ENCODE results near the gene ZNF438. TPM values are rescaled to one million over a fixed set of nuclear protein-coding genes. Genes with fewer than 3 reads are reported as not detected.

Gene ZNF438
- total RNA-seq, 1 donor from 2014 or later: 6.9 TPM

DNA sequence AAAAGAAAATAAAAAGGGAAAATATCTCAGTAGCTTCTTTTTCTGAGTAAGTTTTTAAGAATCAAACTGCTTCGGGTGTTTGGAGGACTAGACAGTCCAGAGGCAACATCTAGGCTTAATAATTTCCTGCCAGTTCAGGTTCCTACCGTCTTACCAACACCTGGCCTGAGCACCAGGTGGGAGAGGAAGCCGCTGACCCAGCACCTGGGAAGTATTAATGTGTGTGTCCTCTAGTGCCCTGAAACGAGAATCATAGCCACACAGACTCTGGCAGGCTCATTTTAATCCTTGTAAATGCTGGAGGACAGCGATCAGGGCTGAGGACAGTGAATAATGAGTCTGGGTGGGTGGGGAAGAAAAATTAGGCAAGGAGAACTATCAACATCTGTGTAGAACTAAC is 137.4 kb downstream of the ZNF438 start:
- no peak for DNase-seq (ENCODE audit: extremely low read depth, low read depth, low spot score)

DNA sequence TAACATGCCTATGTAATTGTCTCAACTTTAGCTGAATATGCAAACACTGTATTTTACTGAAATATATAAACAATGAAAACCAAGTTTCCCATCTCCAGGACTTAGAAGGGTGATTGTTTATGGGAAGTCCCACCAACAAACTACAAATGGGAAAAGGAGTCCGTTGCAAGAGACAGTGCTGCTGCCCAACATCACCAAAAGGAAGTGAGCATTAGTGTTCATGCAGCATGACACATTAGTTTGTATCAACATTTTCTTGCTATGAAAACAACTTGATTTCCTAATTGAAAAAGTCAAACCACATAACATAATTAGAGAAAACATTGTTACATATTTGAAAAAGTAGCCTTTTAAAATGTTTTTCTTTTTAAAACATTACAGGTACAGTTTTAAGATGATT is 138.5 kb downstream of the ZNF438 start:
- DNase-seq (ENCODE audit: extremely low read depth, low read depth, low spot score): no peak

DNA sequence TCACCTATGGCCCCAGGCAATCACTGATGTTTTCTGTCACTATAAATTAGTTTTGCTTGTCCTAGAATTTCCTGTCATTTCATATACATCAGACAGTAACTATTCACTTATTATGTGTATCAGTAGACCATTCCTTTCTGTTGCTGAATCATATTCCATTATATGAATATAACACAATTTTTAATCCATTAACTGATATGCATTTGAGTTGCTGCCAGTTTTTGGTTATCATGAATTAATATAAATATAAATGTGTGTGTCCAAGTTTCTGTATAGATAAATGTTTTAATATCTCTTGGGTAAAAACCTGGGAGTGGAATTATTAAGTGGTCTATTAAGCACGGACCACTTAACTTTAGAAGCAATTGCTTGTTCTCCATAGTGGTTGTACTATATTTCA is 143.8 kb downstream of the ZNF438 start:
- DNase-seq (ENCODE audit: extremely low read depth, low read depth, low spot score): no peak

DNA sequence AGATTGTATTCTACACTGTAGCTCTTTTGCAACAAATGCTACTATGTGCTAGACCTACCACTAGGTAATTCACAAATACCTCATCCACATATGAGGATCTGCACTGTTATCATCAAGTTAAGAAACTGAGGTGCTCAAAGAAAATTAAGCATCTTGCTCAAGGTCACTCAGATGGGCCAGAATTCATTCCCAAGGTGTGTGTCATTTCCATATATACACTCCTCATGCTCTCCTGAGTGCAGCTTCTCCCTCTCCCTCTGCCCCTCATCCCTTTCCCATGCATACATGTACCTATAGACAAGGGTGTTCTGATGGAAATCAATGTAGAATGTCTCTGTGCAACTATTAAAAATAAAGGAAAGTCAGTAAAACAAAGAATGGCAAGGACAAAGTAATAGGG is 146.2 kb downstream of the ZNF438 start:
- no peak for DNase-seq (ENCODE audit: extremely low read depth, low read depth, low spot score)

DNA sequence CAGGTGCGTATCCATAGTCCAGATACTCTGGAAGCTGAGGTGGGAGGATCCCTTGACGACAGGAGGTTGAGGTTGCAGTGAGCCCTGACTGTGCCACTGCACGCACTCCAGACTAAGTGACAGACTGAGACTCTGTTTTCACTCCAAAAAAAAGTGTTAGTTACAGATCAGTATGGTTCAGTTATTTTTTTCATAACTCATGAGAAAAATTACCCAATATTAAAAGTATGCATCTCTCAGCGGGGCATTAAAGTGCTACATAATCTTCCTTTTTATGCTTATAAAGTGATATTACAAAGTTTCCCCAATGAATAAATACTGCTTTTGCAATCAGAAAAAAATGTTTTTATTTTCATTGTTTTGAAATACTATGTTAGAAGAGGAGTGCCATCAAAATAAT is 147.9 kb downstream of the ZNF438 start:
- DNase-seq (ENCODE audit: extremely low read depth, low read depth, low spot score): no peak

DNA sequence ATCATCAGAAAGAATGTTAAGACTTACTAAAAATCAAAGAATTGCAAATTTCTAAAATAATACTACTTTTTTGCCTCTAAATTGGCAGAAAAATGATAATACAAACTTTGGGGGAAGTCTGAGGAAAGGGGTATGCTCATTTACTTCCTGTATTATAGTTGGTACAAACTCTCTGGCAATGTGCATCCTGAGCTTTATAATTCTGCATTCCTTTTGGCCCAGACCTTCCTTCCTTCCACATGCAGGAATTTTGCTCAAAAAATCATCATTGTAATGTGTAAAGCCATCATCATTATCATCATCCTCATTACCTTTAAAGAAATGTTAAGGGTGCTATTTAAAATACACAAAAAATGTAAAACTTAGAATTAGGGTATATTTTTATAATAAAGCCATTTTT is 148.5 kb downstream of the ZNF438 start:
- DNase-seq (ENCODE audit: extremely low read depth, low read depth, low spot score): no peak

DNA sequence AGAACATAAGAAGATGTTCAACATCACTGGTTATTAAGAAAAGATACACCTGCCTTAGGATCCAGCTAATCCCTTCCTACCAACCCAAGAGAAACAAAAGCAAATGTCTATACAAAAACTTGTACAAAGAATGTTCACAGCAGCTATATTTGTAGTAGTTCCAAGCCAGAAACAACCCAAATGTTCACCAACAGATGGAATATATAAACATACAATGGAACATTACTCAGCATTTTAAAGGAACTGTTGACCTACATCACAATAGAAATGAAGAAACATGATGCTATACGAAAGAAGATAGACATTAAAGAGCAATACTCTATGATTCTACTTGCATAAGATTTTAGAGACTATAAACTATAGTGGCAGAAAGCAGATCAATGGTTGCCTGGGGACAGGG is 149.4 kb downstream of the ZNF438 start:
- no peak for DNase-seq (ENCODE audit: extremely low read depth, low read depth, low spot score)

DNA sequence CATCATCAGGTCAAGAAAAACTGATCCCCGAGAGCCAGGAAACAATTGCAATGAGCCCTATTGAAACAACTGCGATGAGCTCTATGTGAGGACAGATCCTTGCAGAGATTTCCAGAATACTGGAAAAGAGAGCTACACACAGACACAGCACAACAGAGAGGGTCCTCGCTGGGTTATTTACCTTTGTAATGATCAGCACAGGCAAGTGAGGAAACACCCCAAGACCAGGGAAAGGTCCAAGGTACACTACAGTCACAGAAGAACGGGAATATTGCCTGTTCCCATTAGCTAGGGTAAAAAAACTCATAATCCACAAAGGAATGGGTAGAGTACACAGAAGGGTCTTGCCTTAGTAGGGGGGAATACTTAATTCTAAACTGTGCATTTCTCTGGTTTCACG is 152.7 kb downstream of the ZNF438 start:
- no peak for DNase-seq (ENCODE audit: extremely low read depth, low read depth, low spot score)

DNA sequence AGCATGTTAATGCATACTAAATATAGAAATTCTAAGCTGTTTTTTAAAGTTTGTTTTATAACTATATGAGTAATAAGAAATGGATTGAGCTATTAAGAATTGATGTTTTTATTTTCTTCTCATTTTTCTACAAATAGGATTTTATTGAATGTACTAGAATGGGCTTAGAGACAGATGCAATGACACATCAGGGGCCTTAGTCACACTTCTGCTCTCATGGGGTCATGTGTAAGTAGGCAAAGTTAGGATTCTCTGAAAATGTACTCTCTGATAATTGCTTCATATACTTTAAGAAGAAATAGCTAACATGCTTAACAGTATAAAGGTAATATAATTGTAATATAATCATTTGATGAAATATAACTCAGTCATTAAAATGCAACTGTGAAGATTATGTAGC is 154.6 kb downstream of the ZNF438 start:
- DNase-seq (ENCODE audit: extremely low read depth, low read depth, low spot score): no peak

DNA sequence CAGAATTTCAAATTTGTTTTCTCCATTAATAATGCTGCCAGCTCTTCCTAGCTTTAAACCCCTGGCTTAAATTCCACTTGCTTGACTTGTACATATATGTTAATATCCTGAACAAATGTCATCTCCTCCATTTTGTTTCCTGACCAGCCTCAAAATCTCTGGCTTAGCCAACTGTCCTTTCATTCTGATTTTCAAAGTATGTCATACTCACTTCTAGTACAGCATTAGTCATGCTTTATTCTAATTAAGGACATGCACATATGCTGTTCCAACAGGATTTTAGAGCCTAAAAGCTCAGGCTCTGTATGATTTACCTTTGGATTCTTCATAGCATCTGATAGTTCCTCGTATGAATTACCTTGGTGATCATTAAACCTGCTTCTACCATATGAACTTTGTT is 158.3 kb downstream of the ZNF438 start:
- DNase-seq (ENCODE audit: extremely low read depth, low read depth, low spot score): no peak

DNA sequence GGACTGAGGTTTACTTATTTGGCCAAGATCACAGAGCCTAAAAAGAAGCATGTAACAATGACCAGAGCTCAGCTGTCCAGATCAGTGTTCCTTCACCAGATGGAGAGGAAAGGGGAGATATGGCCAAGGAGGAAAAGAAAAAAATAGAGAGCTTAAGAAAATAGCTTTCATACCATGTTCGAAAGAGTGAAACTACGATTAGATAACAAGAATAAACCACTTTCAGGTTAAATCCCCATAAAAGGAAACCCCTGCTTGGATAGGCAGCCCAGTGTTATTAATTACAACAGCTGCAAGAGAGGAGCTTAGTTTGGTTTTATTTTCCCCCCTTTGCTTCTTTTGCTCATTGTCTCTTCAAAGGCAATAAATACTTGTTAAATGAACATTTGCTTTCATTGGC is 160.8 kb downstream of the ZNF438 start:
- no peak for DNase-seq (ENCODE audit: extremely low read depth, low read depth, low spot score)

DNA sequence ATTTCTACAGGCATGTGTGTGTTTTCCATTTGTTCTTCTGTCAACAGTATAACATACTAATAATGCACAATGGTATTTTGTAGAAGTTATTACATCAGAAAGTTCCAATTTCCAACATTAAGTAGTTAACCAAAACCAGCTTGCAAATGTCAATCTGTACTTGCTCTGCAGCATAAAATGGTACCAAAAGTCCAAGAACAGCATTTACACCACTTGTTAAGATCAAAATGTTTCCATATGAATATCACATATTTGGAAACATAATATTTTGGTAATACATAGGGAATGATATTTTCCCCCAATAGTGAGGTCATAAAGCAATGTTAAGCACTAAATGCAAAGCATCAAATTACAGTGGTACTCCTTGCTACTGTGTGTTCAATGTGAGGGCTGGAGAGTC is 162.1 kb downstream of the ZNF438 start:
- DNase-seq (ENCODE audit: extremely low read depth, low read depth, low spot score): no peak

DNA sequence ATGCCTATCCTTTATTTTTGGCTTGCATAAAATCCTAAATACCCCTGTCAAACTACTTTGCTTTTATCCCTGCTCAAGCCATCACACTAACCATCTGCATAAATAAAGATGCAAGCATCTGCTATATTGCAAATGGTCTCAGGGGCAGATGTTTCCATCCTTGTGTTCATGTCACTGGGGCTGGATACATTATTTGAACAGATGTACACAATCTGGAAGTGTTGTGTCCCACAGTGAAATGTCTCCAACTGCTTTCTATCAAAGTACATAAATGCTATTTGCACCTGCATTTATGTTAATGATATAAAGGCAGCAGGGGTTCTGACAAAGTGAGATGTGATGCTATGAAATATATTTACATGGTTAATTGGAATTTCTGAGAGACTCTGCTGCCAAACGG is 163.1 kb downstream of the ZNF438 start:
- DNase-seq (ENCODE audit: extremely low read depth, low read depth, low spot score): no peak

DNA sequence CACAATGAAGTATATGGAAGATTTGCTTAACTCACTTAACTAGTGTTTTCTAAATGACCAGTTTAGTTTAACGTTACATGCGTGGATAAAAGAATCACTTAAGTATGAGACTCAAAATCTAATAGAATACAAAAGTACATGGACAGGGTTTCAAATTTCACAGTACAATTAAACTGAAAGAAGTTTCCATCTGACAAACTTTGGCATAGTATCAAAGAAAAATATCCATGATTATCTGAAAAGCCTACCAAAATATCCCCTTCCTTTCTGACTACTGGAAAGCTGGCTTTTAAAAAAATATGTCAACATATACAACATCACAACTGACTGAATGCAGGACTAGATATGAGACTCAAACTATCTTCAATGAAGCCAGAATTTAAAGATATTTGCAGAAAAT is 164.8 kb downstream of the ZNF438 start:
- DNase-seq (ENCODE audit: extremely low read depth, low read depth, low spot score): no peak

DNA sequence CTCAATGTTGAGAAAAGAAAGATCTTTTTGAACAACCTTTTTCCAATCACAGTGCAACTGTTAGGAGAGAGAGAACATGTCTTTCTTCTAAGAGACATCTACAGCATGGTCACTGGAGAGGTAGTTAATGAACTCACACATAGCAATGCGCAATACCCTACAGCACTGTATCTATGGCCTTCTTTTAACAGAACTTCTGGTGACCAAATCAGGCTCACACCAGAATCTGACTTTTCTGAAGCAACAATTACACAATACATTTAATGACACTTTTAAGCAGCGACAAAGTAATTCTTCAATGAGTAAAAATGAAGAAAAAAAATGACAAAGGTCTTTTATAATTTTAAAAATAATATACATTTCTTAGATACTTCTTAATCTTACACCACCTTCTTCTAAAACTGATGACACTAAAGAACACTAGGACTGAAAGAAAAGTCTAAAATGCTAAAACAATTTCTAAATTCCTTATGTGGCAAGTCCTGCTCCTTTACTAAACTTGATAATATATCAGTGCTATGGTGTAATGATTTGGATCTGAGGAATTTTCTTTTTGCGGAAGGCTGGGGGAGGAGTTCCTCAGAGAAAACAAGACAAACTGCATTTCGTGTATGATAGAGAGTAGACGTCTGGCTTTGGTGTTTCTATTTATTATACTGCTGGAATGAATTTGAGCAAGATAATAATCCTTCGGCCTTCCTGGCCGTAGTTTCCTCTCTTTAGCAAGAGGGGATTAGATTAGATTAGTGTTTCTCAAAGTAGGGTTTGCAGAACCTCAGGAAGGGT is 166.3 kb downstream of the ZNF438 start:
- DNase-seq (ENCODE audit: extremely low read depth, low read depth, low spot score): no peak

DNA sequence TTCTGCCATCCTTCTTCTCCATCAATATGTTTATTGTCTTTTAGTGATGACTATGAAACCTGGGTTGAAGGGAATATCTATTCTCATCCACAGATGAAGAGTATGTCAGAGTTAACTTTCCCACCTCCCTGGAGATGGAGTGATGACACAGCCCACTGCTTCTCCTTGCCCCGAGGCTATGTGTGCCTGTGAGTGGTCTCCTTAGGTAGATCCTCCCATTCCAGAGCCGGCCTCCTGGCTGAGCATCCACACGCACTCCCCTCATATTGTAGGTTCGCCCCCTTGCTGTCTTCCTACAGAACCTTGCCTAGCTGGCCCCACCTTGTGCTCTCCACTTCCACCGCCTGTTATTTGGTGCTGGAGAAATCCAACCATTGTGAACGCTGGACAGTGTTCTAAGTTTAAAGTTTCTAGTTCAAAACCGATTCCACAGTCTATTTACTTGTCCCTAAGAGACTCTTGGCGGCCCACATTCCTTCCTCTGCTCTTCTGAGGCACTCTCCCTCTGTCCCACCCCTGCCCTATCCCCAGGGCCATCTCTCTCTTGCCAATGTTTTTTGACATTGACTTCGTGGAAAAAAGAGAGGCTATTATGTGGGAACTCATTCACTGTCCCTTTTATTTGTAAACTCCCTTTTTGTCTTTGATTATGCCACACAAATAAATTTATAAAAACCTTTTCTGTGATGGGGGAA is 168.0 kb downstream of the ZNF438 start:
- DNase-seq (ENCODE audit: extremely low read depth, low read depth, low spot score): no peak

DNA sequence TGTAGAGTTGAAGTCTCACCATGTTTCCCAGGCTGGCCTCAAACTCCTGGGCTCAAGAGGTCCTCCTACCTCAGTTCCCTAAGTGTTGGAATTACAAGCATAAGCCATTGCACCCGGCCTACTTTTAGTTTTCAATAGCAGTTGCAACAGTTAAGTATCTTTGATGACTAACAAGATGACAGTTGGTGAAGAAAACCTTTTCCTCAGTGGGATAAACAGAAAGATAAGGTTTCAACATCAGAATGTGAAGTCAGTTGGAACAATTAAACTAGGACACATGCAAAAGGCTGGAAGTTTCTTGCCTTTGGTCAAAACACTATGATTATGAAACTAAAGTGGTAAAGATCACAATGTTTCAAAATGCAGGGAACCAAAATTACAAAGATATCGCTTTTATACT is 169.2 kb downstream of the ZNF438 start:
- no peak for DNase-seq (ENCODE audit: extremely low read depth, low read depth, low spot score)

DNA sequence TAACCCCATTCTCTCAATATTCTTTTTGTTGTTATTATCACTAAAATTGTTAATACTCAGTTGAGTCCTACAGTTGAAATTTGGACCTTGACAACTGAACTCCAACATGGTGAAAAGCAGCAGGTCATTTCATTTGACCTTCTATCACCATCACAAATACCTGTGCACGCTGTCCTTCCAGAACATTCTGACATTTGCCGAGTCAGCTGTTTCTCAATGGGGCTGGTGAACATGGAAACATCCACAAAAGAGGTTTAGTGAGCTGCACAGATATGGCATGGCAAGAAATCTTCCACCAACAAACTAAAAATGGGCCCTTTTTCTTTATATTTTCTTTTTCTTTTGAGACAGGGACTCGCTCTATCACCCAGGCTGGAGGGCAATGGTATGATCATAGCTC is 169.7 kb downstream of the ZNF438 start:
- DNase-seq (ENCODE audit: extremely low read depth, low read depth, low spot score): no peak

DNA sequence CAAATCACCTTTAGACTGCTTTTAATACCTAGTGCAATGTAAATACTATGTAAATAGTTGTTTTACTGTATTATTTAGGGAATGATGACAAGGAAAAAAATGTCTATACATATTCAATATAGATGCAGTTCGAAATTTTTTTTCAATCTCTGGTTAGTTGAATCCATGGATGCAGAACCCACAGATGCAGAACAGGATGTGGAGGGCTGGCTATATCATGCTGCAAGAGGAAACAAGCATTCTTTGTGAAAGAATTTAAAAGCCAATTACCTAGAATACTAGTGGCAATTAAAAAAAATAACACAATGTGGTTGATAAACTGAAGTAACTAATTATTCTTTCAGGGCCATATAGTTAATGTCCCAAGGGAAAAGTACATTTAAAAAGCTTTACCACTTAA is 170.4 kb downstream of the ZNF438 start:
- DNase-seq (ENCODE audit: extremely low read depth, low read depth, low spot score): no peak

DNA sequence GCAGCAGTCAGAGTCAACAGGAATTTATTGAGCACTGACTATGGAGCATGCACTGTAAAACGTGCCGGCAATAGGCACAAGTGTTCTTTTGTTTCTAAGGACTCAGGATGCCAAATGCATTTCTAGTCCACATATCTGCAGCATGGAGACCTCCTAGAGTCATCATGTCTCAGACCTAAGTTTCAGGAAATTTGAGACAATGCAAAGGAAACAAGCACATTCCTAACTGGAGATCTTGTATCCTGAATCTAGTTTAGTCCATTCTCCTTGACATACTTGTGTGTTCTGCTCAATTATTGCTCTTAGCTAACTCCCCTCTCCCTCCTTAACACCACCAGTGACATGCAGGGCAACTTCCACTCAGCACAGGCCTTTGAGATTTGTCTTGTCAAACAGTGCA is 173.2 kb downstream of the ZNF438 start:
- DNase-seq (ENCODE audit: extremely low read depth, low read depth, low spot score): peak; percentile 93

DNA sequence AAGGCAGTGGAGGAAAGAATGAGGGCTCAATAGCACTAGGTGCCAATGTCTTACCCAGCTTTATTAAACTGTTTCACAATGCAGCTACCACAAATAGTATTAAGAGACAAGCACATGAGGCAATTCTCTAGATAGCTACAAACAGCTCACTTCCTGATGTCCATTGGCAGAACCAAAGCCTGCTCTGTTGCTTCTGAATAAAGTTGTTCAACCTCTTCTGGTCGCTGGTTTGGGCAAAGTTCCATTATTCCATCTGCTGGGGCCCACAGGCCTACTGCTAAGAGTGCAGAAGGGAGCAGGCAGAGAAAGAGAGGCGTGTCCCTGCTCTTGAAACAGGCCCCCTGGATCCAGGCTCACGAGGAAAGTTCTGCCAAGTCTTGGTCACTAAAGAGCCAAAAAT is 173.9 kb downstream of the ZNF438 start:
- no peak for DNase-seq (ENCODE audit: extremely low read depth, low read depth, low spot score)

DNA sequence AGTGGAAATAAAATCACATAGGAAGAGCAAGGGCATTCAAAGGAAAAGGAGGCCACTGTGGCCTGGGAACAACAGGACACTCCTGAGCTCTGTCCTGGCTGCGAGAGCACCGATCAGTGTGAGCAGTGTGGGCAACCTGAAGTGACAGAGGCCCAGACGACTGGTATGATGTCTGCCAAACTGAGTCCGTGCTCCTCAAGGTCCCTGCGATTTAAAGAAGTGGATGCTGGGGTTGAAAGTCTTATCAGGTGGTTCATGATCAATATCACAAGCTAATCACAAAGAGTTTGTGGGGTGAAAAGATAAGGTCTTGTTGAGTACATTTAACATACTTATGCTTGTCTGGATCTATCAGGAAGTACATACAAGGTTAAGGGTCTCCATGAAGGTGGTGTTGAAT is 176.5 kb downstream of the ZNF438 start:
- DNase-seq (ENCODE audit: extremely low read depth, low read depth, low spot score): no peak

DNA sequence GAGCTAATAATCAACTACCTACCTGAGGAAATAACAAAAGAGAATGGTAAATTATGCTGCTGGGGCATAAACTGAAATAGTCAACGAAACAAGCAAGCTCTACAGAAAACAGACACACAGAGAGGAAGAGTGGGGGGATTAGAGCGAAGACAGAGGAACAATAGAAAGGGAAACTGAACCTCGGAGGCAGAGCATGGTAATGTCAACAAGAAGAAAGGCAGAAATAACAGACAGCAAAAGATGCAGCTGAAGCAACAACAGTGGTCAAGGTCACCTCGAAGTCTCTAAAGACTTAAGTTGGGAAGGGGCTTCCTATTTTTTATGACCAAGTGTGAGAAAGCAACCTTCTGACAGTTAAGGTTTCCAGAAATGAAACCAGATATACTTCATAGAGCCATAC is 177.0 kb downstream of the ZNF438 start:
- no peak for DNase-seq (ENCODE audit: extremely low read depth, low read depth, low spot score)

All from glomerular endothelial cell (primary cell).